CD14-positive monocyte (primary cell): ENCODE data around the gene ST8SIA1. TPM values are rescaled to one million over a fixed set of nuclear protein-coding genes. Genes with fewer than 3 reads are reported as not detected.
"Not testable (repeated sequence)": the region's sequence is repeated elsewhere in the genome, so short reads cannot be mapped to it uniquely, and the experiment has no call there.

Source experiments
- DNase-seq, 3 donors: peaks; one replicate each; pipeline ENCODE4 v3.0.0-alpha.2; 2011 to 2022
- H2AFZ ChIP-seq: 2 replicates; pipeline ENCODE4 v1.6.0; 2012; ENCODE audit warnings: mild to moderate bottlenecking, low read depth, low read length, inconsistent platforms; ENCODE audit not compliant: insufficient read depth, poor library complexity, severe bottlenecking
- H3K27ac ChIP-seq, 2 donors: 1 replicate in 1 of 2; 2 replicates in 1 of 2; pipeline ENCODE4 v1.5.1; 2012 to 2013; ENCODE audit warnings: low read length in 2 of 2, control low read depth in 1 of 2, inconsistent platforms in 1 of 2, low read depth in 1 of 2, mild to moderate bottlenecking in 1 of 2
- H3K27me3 ChIP-seq, 2 donors: one replicate each; pipeline versions ENCODE4 v1.6.0 to v1.6.1; 2011 to 2013; ENCODE audit warnings: low read length in 2 of 2; ENCODE audit not compliant: control insufficient read depth in 2 of 2, insufficient read depth in 2 of 2
- H3K36me3 ChIP-seq, 2 donors: replicated peaks in 1 of 2; 1 replicate in 1 of 2; 2 replicates in 1 of 2; pipeline versions ENCODE4 v1.5.1 to v1.6.1; 2012 to 2013; ENCODE audit warnings: low read length in 2 of 2, control low read depth in 1 of 2, inconsistent platforms in 1 of 2, mild to moderate bottlenecking in 1 of 2; ENCODE audit not compliant: insufficient read depth in 2 of 2, control insufficient read depth in 1 of 2
- H3K4me1 ChIP-seq, 2 donors: 1 replicate in 1 of 2; 2 replicates in 1 of 2; pipeline versions ENCODE4 v1.5.1 to v1.6.1; 2012 to 2013; ENCODE audit warnings: low read length in 2 of 2, control low read depth in 1 of 2, inconsistent platforms in 1 of 2, mild to moderate bottlenecking in 1 of 2, moderate library complexity in 1 of 2; ENCODE audit not compliant: insufficient read depth in 2 of 2, control insufficient read depth in 1 of 2
- H3K4me2 ChIP-seq: replicated peaks from 2 replicates; pipeline ENCODE3; 2012; ENCODE audit warnings: low read length, moderate library complexity, mild to moderate bottlenecking; ENCODE audit not compliant: poor library complexity, severe bottlenecking; ENCODE audit errors: extremely low read depth
- H3K4me3 ChIP-seq, 3 experiments: fragments of 200-600 bp in 1 of 3; sonication (generic) in 1 of 3; replicated peaks in 1 of 3; 1 replicate in 2 of 3; 2 replicates in 1 of 3; pipeline ENCODE4 v1.5.1; 2011 to 2013; ENCODE audit warnings: low read length in 3 of 3, mild to moderate bottlenecking in 3 of 3, control low read depth in 2 of 3, low read depth in 2 of 3, inconsistent platforms in 1 of 3, moderate library complexity in 1 of 3
- H3K79me2 ChIP-seq: 2 replicates; pipeline ENCODE4 v1.6.0; 2012; ENCODE audit warnings: mild to moderate bottlenecking, control low read depth, inconsistent platforms, low read length, moderate library complexity; ENCODE audit not compliant: insufficient read depth
- H3K9ac ChIP-seq: 2 replicates; pipeline ENCODE4 v1.6.0; 2017; ENCODE audit warnings: low read length, mild to moderate bottlenecking; ENCODE audit not compliant: insufficient read depth, poor library complexity, severe bottlenecking
- H3K9me3 ChIP-seq, 2 donors: replicated peaks in 1 of 2; 1 replicate in 1 of 2; 2 replicates in 1 of 2; pipeline versions ENCODE4 v1.5.1 to v1.6.1; 2012 to 2013; ENCODE audit warnings: low read length in 2 of 2, control low read depth in 1 of 2; ENCODE audit not compliant: control insufficient read depth in 1 of 2, insufficient read depth in 1 of 2
- H4K20me1 ChIP-seq: 2 replicates; pipeline ENCODE4 v1.6.0; 2012; ENCODE audit warnings: mild to moderate bottlenecking, low read length, control low read depth, moderate library complexity; ENCODE audit not compliant: insufficient read depth
- H3K27ac Mint-ChIP-seq, 7 donors: one replicate each; pipeline ENCODE4 v1.8.0; 2020; ENCODE audit warnings: mild to moderate bottlenecking in 7 of 7, mixed read lengths in 7 of 7, moderate library complexity in 6 of 7, inconsistent platforms in 2 of 7
- H3K27me3 Mint-ChIP-seq, 3 donors: one replicate each; pipeline ENCODE4 v1.8.0; 2021 to 2022; ENCODE audit warnings: low read depth in 3 of 3, mild to moderate bottlenecking in 3 of 3, mixed read lengths in 3 of 3, moderate library complexity in 3 of 3, inconsistent platforms in 1 of 3
- H3K36me3 Mint-ChIP-seq, 2 donors: one replicate each; pipeline ENCODE4 v1.8.0; 2020; ENCODE audit warnings: mixed read lengths in 2 of 2, inconsistent platforms in 1 of 2, mild to moderate bottlenecking in 1 of 2
- H3K4me1 Mint-ChIP-seq: one replicate; pipeline ENCODE4 v1.8.0; 2020; ENCODE audit warnings: mild to moderate bottlenecking, mixed read lengths
- H3K4me3 Mint-ChIP-seq, 2 donors: one replicate each; pipeline ENCODE4 v1.8.0; 2020; ENCODE audit warnings: mild to moderate bottlenecking in 2 of 2, mixed read lengths in 2 of 2, moderate library complexity in 1 of 2
- H3K9me3 Mint-ChIP-seq, 7 donors: one replicate each; pipeline ENCODE4 v1.8.0; 2020 to 2022; ENCODE audit warnings: mixed read lengths in 7 of 7, mild to moderate bottlenecking in 6 of 7, moderate library complexity in 6 of 7, inconsistent platforms in 2 of 7
- WGBS: methylation state at CpG from one replicate; pipeline ENCODE4 v1.1.5; 2013; ENCODE audit warnings: missing lambda C conversion rate; ENCODE audit not compliant: insufficient coverage; 5-methylcytosine and 5-hydroxymethylcytosine counted together
- intact Hi-C, 2 donors: fragments of 100-400 bp; cut with micrococcal nuclease; formaldehyde crosslinking; loops; one replicate each; pipeline versions ENCODE4 v1.15.0 to v1.15.1; 2023
- polyA plus RNA-seq, 3 donors: library from polyadenylated mRNA; depleted of rRNA in 1 of 3; unstranded in 2 of 3; stranded (reverse) in 1 of 3; fragments of 300-500 nt in 2 of 3; fragments of >200 nt in 1 of 3; fragmentation: Illumina TruSeq in 2 of 3; gene quantifications; 1 replicate in 2 of 3; 2 replicates in 1 of 3; pipeline ENCODE4 v1.2.3, GENCODE V29; 2012 to 2021

Gene ST8SIA1
- polyA plus RNA-seq, 3 donors: not detected

- H3K4me3 Mint-ChIP-seq, H3K9me3 Mint-ChIP-seq, H3K4me1 ChIP-seq, H2AFZ ChIP-seq, H3K27ac ChIP-seq, H3K27me3 ChIP-seq, H3K9me3 ChIP-seq, H3K4me1 Mint-ChIP-seq, H4K20me1 ChIP-seq, H3K27ac Mint-ChIP-seq, H3K27me3 Mint-ChIP-seq, H3K79me2 ChIP-seq, intact Hi-C loops, H3K36me3 Mint-ChIP-seq, H3K4me3 ChIP-seq, DNase-seq, H3K36me3 ChIP-seq, H3K9ac ChIP-seq, H3K4me2 ChIP-seq: not testable (repeated sequence)
- 80% methylated on average over 1 of the region's 4 CpGs for WGBS
Observed at GRCh38 chr12:22146686-22147085, 187.8 kb downstream of the ST8SIA1 start.

Other genes with a start within 250 kb of the ST8SIA1 start
- 10 to 100 TPM; 13.0 to 22.8 (median 13.6) TPM for gene C2CD5, start 209.8 kb upstream of the ST8SIA1 start, polyA plus RNA-seq